Karpas-422 (cell line): ENCODE results near the gene CHST6. TPM values are rescaled to one million over a fixed set of nuclear protein-coding genes. Genes with fewer than 3 reads are reported as not detected.

ENCODE experiments used
- DNase-seq: peaks from one replicate; pipeline ENCODE4 v3.0.0-alpha.2; 2015
- H2AFZ ChIP-seq: fragments of 200-600 bp; sonication (generic); 2 replicates; pipeline ENCODE4 v1.6.1; 2014; ENCODE audit warnings: antibody characterized with exemption, low read length, mixed read lengths
- H3K27ac ChIP-seq: fragments of 200-600 bp; sonication (generic); 2 replicates; pipeline ENCODE4 v1.5.1; 2014; ENCODE audit warnings: mild to moderate bottlenecking, low read length, moderate library complexity
- H3K27me3 ChIP-seq: fragments of 200-600 bp; sonication (generic); 2 replicates; pipeline ENCODE4 v1.6.1; 2014; ENCODE audit warnings: low read length, mixed read lengths
- H3K36me3 ChIP-seq: fragments of 200-600 bp; sonication (generic); 2 replicates; pipeline ENCODE4 v1.6.1; 2014; ENCODE audit warnings: low read length, mixed read lengths; ENCODE audit not compliant: insufficient read depth
- H3K4me1 ChIP-seq: fragments of 200-600 bp; sonication (generic); 2 replicates; pipeline ENCODE4 v1.6.1; 2014; ENCODE audit warnings: mild to moderate bottlenecking, low read length, mixed read lengths
- H3K4me2 ChIP-seq: fragments of 200-600 bp; sonication (generic); 2 replicates; pipeline ENCODE4 v1.6.1; 2014; ENCODE audit warnings: low read length, low read depth, mild to moderate bottlenecking; ENCODE audit not compliant: poor library complexity, severe bottlenecking
- H3K4me3 ChIP-seq: fragments of 200-600 bp; sonication (generic); 2 replicates; pipeline ENCODE4 v1.5.1; 2014; ENCODE audit warnings: mild to moderate bottlenecking, antibody characterized with exemption, low read length, mixed read lengths
- H3K79me2 ChIP-seq: fragments of 200-600 bp; sonication (generic); 2 replicates; pipeline ENCODE4 v1.6.1; 2014; ENCODE audit warnings: mild to moderate bottlenecking, low read length, mixed read lengths
- H3K9ac ChIP-seq: fragments of 200-600 bp; sonication (generic); 2 replicates; pipeline ENCODE4 v1.6.0; 2014; ENCODE audit warnings: low read length
- H3K9me2 ChIP-seq: fragments of 200-600 bp; sonication (generic), shearing (Covaris generic); replicated peaks from 2 replicates; pipeline ENCODE4 v1.6.0; 2014; ENCODE audit warnings: mild to moderate bottlenecking, low read length, moderate library complexity; ENCODE audit not compliant: insufficient read depth
- H3K9me3 ChIP-seq: fragments of 300-700, 200-600 bp; sonication (generic); 2 replicates; pipeline ENCODE4 v1.6.1; 2014; ENCODE audit warnings: low read length, mixed read lengths
- H4K20me1 ChIP-seq: fragments of 200-600 bp; sonication (generic); 2 replicates; pipeline ENCODE4 v1.6.1; 2014; ENCODE audit warnings: mild to moderate bottlenecking, antibody characterized with exemption, low read length, low read depth; ENCODE audit not compliant: insufficient read depth
- total RNA-seq: library from RNA; depleted of rRNA; stranded (reverse); fragments of >200 nt; shearing (Covaris generic); gene quantifications from 2 replicates; pipeline ENCODE4 v1.2.3, GENCODE V29; 2014; ENCODE audit warnings: low replicate concordance

CHST6 gene
- total RNA-seq, 1 experiment from 2014 or later, result not detected

DNA sequence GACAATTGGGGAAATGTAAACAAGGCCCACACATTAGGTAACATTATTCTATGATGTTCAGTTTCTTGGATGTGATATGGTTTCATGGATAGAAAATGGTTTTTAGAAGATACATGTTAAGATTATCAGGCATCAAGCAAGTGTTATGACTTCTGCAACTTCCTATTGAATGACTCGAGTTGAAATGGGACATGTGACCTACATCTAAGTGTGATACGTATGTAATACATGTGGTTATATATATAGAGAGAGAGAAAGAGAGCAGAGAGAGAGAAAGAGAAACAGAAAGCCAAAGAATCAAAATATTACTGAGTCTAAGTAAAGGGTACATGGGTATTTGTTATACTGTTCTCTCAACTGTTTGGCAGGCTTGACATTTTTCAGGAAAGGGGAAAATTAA is 32.4 kb downstream of the CHST6 start:
- no peak for DNase-seq
- H2AFZ ChIP-seq, result no peak overlapping the region
- no peaks in the 10 kb centered on the region for H3K9me2 ChIP-seq
- H3K9me3 ChIP-seq, result no peaks in the 10 kb centered on the region
- H3K27me3 ChIP-seq, result no peaks in the 10 kb centered on the region
- peaks cover 63% of the 10 kb centered on the region for H3K79me2 ChIP-seq
- peak overlapping the region; percentile 89; the same call in 1 of the 2 replicates for H3K9ac ChIP-seq
- H3K27ac ChIP-seq, result no peak overlapping the region
- H4K20me1 ChIP-seq, result peaks cover 12% of the 10 kb centered on the region
- peak overlapping the region; percentile 75 for H3K4me2 ChIP-seq
- H3K4me1 ChIP-seq, result peaks cover 10% of the 10 kb centered on the region
- H3K4me3 ChIP-seq, result peak overlapping the region; percentile 77; the same call in 1 of the 2 replicates
- H3K36me3 ChIP-seq, result no peaks in the 10 kb centered on the region

DNA sequence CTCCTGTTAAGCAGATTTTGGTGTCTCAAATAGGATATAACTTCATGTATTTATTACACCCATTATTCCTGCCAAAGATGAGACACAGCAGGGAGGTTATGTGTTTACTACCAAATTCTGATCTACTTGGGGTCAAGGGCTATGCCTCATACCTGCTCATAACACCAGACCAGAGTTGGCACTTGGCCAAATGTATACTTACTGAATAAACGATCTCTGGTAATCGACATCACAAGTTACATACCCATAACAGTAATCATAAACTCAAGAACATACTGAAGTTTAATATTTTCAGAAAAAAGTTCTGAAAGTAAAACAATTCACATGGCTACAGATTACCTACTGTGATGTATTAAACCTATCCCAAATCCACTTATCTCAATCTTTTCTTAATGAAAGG is 33.7 kb downstream of the CHST6 start:
- no peak for DNase-seq
- Histone ChIP-seq H3K27me3 (no peaks in the 10 kb centered on the region), H3K27ac (no peak overlapping the region), H3K9me2 (no peaks in the 10 kb centered on the region), H3K4me1 (peaks cover 10% of the 10 kb centered on the region), H3K4me3 (no peak overlapping the region), H3K9ac (no peak overlapping the region), H4K20me1 (peaks cover 18% of the 10 kb centered on the region), H3K4me2 (no peak overlapping the region), H3K79me2 (peaks cover 75% of the 10 kb centered on the region), H2AFZ (no peak overlapping the region), H3K9me3 (no peaks in the 10 kb centered on the region), H3K36me3 (no peaks in the 10 kb centered on the region)

- Histone ChIP-seq H2AFZ (no peak overlapping the region), H4K20me1 (peaks cover 22% of the 10 kb centered on the region), H3K27ac (no peak overlapping the region), H3K4me2 (no peak overlapping the region), H3K36me3 (no peaks in the 10 kb centered on the region), H3K27me3 (no peaks in the 10 kb centered on the region), H3K4me3 (no peak overlapping the region), H3K79me2 (peaks cover 87% of the 10 kb centered on the region), H3K9me3 (no peaks in the 10 kb centered on the region), H3K9ac (no peak overlapping the region), H3K9me2 (no peaks in the 10 kb centered on the region), H3K4me1 (peaks cover 10% of the 10 kb centered on the region)
- DNase-seq, result no peak
Observed at GRCh38 chr16:75460446-75460845, 34.8 kb downstream of the CHST6 start.

- peaks cover 12% of the 10 kb centered on the region for H3K4me1 ChIP-seq
- DNase-seq, result no peak
- H3K36me3 ChIP-seq, result no peaks in the 10 kb centered on the region
- no peak overlapping the region for H3K27ac ChIP-seq
- peaks cover 94% of the 10 kb centered on the region for H3K79me2 ChIP-seq
- no peaks in the 10 kb centered on the region for H3K9me3 ChIP-seq
- no peak overlapping the region for H3K4me2 ChIP-seq
- no peaks in the 10 kb centered on the region for H3K9me2 ChIP-seq
- H4K20me1 ChIP-seq, result peaks cover 22% of the 10 kb centered on the region
- no peak overlapping the region for H3K9ac ChIP-seq
- H3K4me3 ChIP-seq, result no peak overlapping the region
- no peaks in the 10 kb centered on the region for H3K27me3 ChIP-seq
- no peak overlapping the region for H2AFZ ChIP-seq
Observed at GRCh38 chr16:75459691-75460090, 35.5 kb downstream of the CHST6 start.

- no peak overlapping the region for H3K9ac ChIP-seq
- H3K36me3 ChIP-seq, result no peaks in the 10 kb centered on the region
- no peak overlapping the region for H3K27ac ChIP-seq
- no peak overlapping the region for H2AFZ ChIP-seq
- H3K9me2 ChIP-seq, result no peaks in the 10 kb centered on the region
- no peak for DNase-seq
- H3K4me1 ChIP-seq, result peaks cover 14% of the 10 kb centered on the region
- no peaks in the 10 kb centered on the region for H3K9me3 ChIP-seq
- no peak overlapping the region for H3K4me2 ChIP-seq
- no peak overlapping the region for H3K4me3 ChIP-seq
- H3K27me3 ChIP-seq, result no peaks in the 10 kb centered on the region
- H3K79me2 ChIP-seq, result peaks cover 100% of the 10 kb centered on the region
- H4K20me1 ChIP-seq, result peaks cover 25% of the 10 kb centered on the region
Observed at GRCh38 chr16:75458439-75458838, 36.8 kb downstream of the CHST6 start.

- no peak overlapping the region for H2AFZ ChIP-seq
- no peaks in the 10 kb centered on the region for H3K9me3 ChIP-seq
- H3K36me3 ChIP-seq, result no peaks in the 10 kb centered on the region
- H3K4me1 ChIP-seq, result peaks cover 11% of the 10 kb centered on the region
- H3K9me2 ChIP-seq, result no peaks in the 10 kb centered on the region
- no peak overlapping the region for H3K4me2 ChIP-seq
- H4K20me1 ChIP-seq, result peaks cover 26% of the 10 kb centered on the region
- no peak for DNase-seq
- H3K79me2 ChIP-seq, result peaks cover 100% of the 10 kb centered on the region
- no peaks in the 10 kb centered on the region for H3K27me3 ChIP-seq
- H3K27ac ChIP-seq, result no peak overlapping the region
- no peak overlapping the region for H3K9ac ChIP-seq
- no peak overlapping the region for H3K4me3 ChIP-seq
Observed at GRCh38 chr16:75458029-75458428, 37.2 kb downstream of the CHST6 start.

GRCh38 chr16:75457485-75458021 is 37.7 kb downstream of the CHST6 start:
- Histone ChIP-seq H3K9me3 (no peaks in the 10 kb centered on the region), H3K79me2 (peaks cover 100% of the 10 kb centered on the region), H3K27ac (no peak overlapping the region), H3K4me3 (no peak overlapping the region), H4K20me1 (peaks cover 31% of the 10 kb centered on the region), H3K4me2 (no peak overlapping the region), H2AFZ (no peak overlapping the region), H3K36me3 (no peaks in the 10 kb centered on the region), H3K9me2 (no peaks in the 10 kb centered on the region), H3K4me1 (peaks cover 6% of the 10 kb centered on the region), H3K27me3 (no peaks in the 10 kb centered on the region), H3K9ac (no peak overlapping the region)
- no peak for DNase-seq

- Histone ChIP-seq H3K4me2 (no peak overlapping the region), H3K27me3 (no peaks in the 10 kb centered on the region), H3K4me3 (no peak overlapping the region), H3K79me2 (peaks cover 98% of the 10 kb centered on the region), H3K27ac (no peak overlapping the region), H3K36me3 (no peaks in the 10 kb centered on the region), H3K9me2 (no peaks in the 10 kb centered on the region), H3K9me3 (no peaks in the 10 kb centered on the region), H2AFZ (no peak overlapping the region), H3K9ac (no peak overlapping the region), H4K20me1 (peaks cover 31% of the 10 kb centered on the region), H3K4me1 (0 out of 2 replicates have a peak, but pooled peaks cover 3% of the 10 kb centered on the region)
- no peak for DNase-seq
Observed at GRCh38 chr16:75456971-75457370, 38.3 kb downstream of the CHST6 start.
